ENCODE measurements around the gene R3HDM4.
"Not testable (repeated sequence)": the region's sequence is repeated elsewhere in the genome, so short reads cannot be mapped to it uniquely, and the experiment has no call there.

The R3HDM4 gene

DNA sequence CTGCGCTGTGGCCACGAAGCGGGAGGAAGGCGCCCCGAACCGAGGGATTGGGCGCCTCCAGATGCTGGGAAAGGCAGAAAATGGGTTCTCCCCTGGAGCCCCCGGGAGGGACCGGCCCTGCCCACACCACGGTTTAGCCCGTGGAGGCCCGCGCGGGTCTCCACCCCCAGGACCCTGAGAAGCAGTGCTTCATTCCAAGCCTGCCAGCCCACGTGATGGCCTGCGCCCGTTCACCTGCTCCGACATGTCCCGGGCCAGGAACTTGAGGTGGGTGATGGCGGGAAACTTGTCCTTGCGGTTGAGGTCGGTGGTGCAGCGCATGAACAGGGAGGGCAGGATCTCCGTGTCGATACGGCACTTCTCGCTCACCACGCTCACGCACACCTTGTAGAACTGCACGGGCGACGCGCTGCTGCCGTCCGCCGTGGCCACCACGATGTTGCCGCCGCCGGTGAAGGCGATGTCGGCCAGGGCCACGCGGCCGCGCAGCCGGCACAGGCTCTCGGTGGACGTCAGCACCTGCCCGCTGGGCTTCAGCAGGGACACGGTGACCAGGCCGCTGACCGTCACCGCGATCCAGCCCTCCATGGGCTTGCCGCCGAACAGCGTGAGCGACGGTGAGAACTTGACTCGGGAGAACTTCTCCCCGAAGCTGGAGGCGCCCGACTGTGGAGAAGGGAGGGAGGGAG, 27.3 kb downstream of the R3HDM4 start:
- H3K27ac Mint-ChIP-seq = no peak overlapping the region
- ATAC-seq (no peak), DNase-seq (no peak)
- no peaks in the 10 kb centered on the region for H3K9me3 Mint-ChIP-seq
- no peak overlapping the region for H3K4me3 Mint-ChIP-seq
- peaks cover 6% of the 10 kb centered on the region for H3K4me1 Mint-ChIP-seq
- H3K36me3 Mint-ChIP-seq (ENCODE audit: low read depth) = no peaks in the 10 kb centered on the region
- H3K27me3 Mint-ChIP-seq = no peaks in the 10 kb centered on the region

DNA sequence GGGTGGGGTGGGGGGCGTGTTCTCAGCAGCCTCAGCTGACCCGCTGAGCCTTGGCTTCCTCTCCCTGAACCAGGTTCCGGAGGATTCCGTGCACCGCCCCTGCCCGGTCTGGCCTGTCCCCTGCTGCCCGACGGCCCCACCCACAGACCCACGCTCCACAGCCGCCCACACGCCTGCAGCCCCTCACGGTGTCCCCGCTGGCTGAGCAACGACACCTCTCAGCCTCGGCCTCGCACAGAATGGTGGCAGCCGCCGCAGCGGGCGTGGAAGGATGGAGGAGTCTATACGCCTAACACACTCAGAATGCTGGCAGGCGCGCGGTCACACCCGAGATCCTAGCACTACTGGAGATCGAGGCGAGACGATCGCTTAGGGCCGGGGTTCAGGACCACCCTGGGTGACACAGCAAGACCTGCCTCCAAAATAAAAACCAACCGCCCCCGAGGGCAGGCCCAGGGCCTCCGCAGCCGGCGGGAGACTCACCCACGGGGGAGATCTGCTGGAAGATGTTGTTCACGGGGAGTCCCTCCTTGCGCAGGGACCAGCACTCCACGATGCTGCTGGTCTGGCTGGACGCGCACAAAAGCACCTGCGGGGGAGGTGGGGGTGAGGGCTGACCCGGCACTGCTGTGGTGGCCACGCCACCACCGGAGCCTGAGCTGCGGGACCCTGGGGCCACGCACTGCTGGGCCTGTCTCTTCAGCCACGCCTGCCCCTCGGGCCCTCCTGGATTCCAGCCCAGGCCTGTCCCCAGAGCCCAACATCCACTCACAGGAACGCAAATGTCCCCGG, 28.4 kb downstream of the R3HDM4 start:
- H3K9me3 Mint-ChIP-seq = no peaks in the 10 kb centered on the region
- H3K36me3 Mint-ChIP-seq (ENCODE audit: low read depth) = no peaks in the 10 kb centered on the region
- H3K27me3 Mint-ChIP-seq = no peaks in the 10 kb centered on the region
- no peak for ATAC-seq
- no peak overlapping the region for H3K27ac Mint-ChIP-seq
- no peak for DNase-seq
- H3K4me1 Mint-ChIP-seq = peaks cover 6% of the 10 kb centered on the region
- H3K4me3 Mint-ChIP-seq = no peak overlapping the region

DNA sequence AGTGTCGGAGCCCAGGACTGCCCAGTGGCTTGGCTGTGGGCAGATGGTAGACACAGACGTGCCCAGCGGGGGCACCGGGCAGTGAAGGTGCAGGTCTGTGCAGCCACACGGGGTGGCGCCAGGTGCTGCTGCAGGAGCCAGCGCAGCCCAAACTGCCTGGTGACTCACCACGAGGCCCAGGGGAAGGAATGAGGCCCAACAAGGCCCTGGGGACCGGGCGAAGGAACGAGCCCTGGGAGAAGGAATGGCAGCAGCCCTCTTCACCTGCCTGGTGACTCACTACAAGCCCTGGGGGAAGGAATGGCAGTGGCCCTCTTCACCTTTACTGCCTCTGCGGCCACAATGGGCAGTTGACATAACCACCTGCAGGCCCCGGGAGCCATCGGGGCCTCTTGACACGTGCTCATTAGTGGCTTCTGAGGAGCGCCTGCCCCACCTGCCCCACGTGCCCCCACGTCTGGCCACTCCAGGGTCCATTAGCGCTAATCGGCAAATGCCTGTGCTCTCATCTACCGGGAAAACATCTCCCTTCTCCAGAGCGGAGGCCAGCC, 29.3 kb downstream of the R3HDM4 start:
- H3K27me3 Mint-ChIP-seq = no peaks in the 10 kb centered on the region
- no peaks in the 10 kb centered on the region for H3K36me3 Mint-ChIP-seq (ENCODE audit: low read depth)
- H3K27ac Mint-ChIP-seq = no peak overlapping the region
- no peak overlapping the region for H3K4me3 Mint-ChIP-seq
- ATAC-seq (no peak), DNase-seq (no peak)
- H3K9me3 Mint-ChIP-seq = no peaks in the 10 kb centered on the region
- H3K4me1 Mint-ChIP-seq = peaks cover 6% of the 10 kb centered on the region

DNA sequence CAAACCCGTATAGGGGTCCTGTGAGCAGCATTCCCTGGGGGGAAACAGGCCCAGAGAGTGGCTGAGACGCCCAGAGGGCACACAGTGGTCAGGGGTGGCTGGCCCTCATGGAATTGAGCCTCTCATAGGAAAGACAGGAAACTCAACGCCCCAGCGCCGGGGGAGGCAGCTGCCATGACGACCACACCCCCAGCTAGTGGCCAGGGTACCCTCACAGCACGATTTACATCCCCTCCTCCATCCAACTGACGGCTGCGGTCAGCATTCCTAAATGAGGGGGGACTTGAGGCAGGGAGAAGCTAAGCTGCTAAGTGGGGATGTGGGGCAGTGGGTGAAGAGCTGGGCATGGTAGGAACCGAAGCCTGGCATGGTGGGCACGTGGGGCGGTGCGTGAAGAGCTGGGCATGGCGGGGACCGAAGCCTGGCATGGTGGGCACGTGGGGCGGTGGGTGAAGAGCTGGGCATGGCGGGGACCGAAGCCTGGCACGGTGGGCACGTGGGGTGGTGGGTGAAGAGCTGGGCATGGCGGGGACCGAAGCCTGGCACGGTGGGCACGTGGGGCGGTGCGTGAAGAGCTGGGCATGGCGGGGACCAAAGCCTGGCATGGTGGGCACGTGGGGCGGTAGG, 30.0 kb downstream of the R3HDM4 start:
- ATAC-seq = no peak
- no peaks in the 10 kb centered on the region for H3K9me3 Mint-ChIP-seq
- DNase-seq = no peak
- H3K27me3 Mint-ChIP-seq = no peaks in the 10 kb centered on the region
- H3K27ac Mint-ChIP-seq = no peak overlapping the region
- no peak overlapping the region for H3K4me3 Mint-ChIP-seq
- H3K36me3 Mint-ChIP-seq (ENCODE audit: low read depth) = no peaks in the 10 kb centered on the region
- peaks cover 4% of the 10 kb centered on the region for H3K4me1 Mint-ChIP-seq

DNA sequence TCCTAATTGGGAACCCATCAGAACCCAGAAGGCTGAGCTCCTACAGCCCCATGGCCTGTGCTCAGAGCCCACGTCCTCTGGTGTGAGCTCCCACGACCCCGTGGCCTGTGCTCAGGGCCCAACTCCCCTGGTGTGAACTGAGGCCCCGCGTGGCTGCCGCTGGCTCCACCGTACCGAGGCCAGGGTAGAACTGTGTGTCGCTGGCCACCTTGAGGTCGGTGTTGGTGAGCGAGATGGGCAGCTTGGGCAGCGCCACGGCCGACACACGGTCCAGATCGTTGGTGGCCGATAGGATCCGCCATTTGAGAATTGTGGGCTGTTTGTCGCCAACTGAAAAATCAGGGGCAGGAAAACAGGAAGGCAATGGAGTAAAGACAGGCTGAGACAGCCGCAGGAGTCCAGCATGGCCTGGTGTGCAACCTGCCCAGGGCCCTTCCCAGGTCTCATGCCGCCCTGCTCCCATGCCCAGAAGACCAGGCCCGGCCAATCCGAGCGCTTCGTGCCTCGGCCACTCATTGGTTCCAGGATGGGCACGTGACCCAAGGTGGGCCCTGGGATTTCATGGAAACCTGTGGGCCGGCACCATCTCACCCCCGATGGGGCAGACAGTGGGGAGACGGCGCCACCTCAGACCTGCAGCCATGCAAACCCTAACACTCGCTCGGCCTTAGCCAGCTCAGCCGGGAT, 31.5 kb downstream of the R3HDM4 start:
- no peak for DNase-seq
- Mint-ChIP-seq H3K4me3 (no peak overlapping the region), H3K4me1 (no peaks in the 10 kb centered on the region), H3K27ac (no peak overlapping the region), H3K36me3 (ENCODE audit: low read depth) (no peaks in the 10 kb centered on the region), H3K9me3 (no peaks in the 10 kb centered on the region), H3K27me3 (no peaks in the 10 kb centered on the region)
- ATAC-seq = no peak

DNA sequence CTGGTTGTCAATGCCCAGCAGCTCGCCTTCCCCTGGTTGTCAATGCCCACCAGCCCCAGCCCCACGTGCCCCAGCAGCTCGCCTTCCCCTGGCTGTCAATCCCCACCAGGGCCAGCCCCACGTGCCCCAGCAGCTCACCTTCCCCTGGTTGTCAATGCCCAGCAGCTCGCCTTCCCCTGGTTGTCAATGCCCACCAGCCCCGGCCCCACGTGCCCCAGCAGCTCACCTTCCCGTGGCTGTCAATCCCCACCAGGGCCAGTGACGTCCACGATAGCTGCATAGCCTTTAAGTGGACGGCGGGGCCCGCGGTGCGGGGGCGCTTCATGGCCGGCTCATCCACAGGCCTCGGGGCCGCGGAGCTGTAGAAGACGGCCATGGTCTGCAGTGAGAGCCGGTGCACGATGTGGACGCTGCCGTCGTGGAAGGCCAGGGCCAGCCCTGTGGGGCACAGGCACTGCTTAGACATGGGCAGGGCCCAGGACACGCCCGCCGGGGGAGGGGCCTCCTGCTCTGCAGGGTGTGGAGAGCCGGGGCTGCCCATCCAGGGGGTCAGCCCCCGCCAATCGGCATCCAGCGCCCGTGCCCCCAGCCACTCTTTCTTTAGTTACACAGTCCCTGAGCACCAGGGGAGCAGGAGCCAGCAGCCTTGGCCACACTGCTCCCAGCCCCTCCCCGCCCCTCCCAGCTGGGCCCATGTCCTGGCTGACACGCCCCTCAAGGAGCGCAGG, 33.1 kb downstream of the R3HDM4 start:
- ATAC-seq = no peak
- Mint-ChIP-seq H3K27me3 (no peaks in the 10 kb centered on the region), H3K4me3 (no peak overlapping the region), H3K36me3 (ENCODE audit: low read depth) (no peaks in the 10 kb centered on the region), H3K27ac (no peak overlapping the region), H3K4me1 (no peaks in the 10 kb centered on the region), H3K9me3 (no peaks in the 10 kb centered on the region)
- DNase-seq = no peak

DNA sequence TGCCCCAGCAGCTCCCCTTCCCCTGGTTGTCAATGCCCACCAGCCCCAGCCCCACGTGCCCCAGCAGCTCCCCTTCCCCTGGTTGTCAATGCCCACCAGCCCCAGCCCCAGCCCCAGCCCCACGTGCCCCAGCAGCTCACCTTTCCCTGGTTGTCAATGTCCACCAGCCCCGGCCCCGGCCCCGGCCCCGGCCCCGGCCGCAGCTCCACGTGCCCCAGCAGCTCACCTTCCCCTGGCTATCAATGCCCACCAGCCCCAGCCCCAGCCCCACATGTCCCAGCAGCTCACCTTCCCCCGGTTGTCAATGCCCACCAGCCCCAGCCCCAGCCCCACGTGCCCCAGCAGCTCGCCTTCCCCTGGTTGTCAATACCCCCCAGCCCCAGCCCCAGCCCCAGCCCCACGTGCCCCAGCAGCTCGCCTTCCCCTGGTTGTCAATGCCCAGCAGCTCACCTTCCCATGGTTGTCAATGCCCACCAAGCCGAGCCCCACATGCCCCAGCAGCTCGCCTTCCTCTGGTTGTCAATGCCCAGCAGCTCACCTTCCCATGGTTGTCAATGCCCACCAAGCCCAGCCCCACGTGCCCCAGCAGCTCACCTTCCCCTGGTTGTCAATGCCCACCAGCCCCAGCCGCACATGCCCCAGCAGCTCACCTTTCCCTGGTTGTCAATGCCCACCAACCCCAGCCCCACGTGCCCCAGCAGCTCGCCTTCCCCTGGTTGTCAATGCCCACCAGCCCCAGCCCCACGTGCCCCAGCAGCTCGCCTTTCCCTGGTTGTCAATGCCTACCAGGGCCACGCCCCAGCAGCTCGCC, 34.1 kb downstream of the R3HDM4 start:
- not testable (repeated sequence) for H3K4me1 Mint-ChIP-seq; H3K36me3 Mint-ChIP-seq (ENCODE audit: low read depth); DNase-seq; H3K4me3 Mint-ChIP-seq; H3K27ac Mint-ChIP-seq; H3K9me3 Mint-ChIP-seq; H3K27me3 Mint-ChIP-seq; ATAC-seq

DNA sequence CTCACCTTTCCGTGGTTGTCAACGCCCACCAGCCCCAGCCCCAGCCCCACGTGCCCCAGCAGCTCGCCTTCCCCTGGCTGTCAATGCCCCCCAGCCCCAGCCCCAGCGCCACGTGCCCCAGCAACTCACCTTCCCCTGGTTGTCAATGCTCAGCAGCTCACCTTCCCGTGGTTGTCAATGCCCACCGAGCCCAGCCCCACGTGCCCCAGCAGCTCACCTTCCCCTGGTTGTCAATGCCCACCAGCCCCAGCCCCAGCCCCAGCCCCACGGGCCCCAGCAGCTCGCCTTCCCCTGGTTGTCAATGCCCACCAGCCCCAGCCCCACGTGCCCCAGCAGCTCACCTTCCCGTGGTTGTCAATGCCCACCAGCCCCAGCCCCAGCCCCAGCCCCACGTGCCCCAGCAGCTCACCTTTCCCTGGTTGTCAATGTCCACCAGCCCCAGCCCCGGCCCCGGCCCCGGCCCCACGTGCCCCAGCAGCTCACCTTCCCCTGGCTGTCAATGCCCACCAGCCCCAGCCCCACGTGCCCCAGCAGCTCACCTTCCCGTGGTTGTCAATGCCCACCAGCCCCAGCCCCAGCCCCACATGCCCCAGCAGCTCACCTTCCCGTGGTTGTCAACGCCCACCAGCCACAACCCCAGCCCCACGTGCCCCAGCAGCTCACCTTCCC, 34.9 kb downstream of the R3HDM4 start:
- not testable (repeated sequence) for H3K36me3 Mint-ChIP-seq (ENCODE audit: low read depth); H3K4me3 Mint-ChIP-seq; H3K27ac Mint-ChIP-seq; H3K9me3 Mint-ChIP-seq; H3K4me1 Mint-ChIP-seq; DNase-seq; ATAC-seq; H3K27me3 Mint-ChIP-seq

DNA sequence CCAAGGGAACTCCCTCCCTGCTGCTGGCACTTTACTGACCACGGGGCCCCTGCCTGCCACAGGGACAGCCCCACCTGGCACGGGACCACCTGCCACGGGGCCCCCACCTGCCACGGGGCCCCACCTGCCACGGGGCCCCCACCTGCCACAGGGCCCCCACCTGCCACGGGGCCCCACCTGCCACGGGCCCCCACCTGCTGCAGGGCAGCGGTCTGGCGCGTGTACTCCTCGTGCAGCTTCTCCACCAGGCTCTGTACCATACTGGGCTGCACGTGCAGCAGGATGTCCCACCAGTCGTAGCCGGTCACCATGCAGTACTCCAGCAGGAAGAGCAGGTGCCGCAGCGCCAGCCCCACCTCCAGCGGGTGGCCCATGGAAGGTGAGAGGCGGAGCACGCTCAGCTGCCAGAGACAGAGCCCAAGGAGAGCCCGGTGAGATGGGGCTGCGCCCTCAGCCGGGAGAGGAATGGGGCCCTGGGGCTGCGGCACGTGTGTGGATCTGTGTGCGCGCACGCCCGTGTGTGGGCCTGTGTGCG, 36.2 kb downstream of the R3HDM4 start:
- no peaks in the 10 kb centered on the region for H3K36me3 Mint-ChIP-seq (ENCODE audit: low read depth)
- no peak for ATAC-seq
- no peaks in the 10 kb centered on the region for H3K9me3 Mint-ChIP-seq
- no peaks in the 10 kb centered on the region for H3K27me3 Mint-ChIP-seq
- DNase-seq = no peak
- no peak overlapping the region for H3K27ac Mint-ChIP-seq
- H3K4me3 Mint-ChIP-seq = no peak overlapping the region
- peaks cover 8% of the 10 kb centered on the region for H3K4me1 Mint-ChIP-seq

DNA sequence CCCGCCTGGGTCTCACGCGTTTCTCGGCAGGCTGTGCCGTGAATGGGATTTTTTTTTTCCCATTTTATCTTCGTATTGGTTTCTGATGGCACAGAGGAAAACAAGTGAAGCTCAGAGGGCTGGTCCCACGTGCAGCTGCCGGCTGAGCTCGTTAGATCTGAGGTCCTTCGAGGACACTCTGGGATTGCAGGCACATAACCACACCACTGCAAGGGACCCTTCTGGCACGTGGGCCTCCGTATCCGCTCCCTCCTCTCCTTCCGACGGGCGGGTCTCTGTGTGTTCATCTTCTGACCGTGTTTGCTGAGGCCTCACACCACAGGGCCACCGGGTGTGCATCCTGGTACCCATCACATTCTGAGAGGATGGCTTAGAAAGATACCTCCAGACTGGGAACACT, 36.9 kb downstream of the R3HDM4 start:
- Mint-ChIP-seq H3K4me3 (no peak overlapping the region), H3K4me1 (peaks cover 10% of the 10 kb centered on the region), H3K36me3 (ENCODE audit: low read depth) (peaks cover 3% of the 10 kb centered on the region), H3K9me3 (no peaks in the 10 kb centered on the region), H3K27ac (no peak overlapping the region), H3K27me3 (no peaks in the 10 kb centered on the region)
- no peak for DNase-seq
- no peak for ATAC-seq

DNA sequence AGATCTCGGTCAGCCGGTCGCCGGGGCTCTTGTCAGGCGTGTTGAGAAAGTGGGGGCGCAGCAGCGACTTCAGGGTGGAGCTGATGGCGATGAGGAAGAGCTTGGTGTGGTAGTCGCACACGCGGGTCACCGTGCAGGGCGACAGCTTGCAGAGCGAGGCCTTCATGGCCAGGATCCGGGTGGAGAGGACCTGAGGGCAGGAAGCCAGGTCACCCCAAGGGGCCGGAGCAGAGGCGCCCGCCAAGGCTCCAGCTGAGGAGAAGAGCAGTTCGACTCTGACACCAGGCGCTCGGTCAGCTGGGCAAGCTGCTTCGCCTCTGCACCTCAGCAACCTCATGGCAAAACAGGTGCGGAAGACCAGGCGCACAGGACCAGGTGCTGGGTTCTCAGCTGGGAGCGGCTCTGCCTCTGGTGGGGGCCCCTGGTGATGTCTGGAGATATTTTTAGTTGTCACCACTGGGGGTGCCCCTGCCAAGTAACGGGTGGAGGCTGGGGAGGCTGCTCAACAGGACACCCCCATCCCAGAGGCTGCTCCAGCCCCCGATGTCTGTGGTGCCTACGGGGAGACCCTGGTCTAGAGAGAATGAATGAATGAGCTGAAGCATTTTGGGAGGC, 37.6 kb downstream of the R3HDM4 start:
- H3K27me3 Mint-ChIP-seq = no peaks in the 10 kb centered on the region
- no peak for DNase-seq
- H3K27ac Mint-ChIP-seq = no peak overlapping the region
- H3K9me3 Mint-ChIP-seq = no peaks in the 10 kb centered on the region
- H3K4me1 Mint-ChIP-seq = peaks cover 10% of the 10 kb centered on the region
- H3K36me3 Mint-ChIP-seq (ENCODE audit: low read depth) = peaks cover 4% of the 10 kb centered on the region
- no peak overlapping the region for H3K4me3 Mint-ChIP-seq
- no peak for ATAC-seq

DNA sequence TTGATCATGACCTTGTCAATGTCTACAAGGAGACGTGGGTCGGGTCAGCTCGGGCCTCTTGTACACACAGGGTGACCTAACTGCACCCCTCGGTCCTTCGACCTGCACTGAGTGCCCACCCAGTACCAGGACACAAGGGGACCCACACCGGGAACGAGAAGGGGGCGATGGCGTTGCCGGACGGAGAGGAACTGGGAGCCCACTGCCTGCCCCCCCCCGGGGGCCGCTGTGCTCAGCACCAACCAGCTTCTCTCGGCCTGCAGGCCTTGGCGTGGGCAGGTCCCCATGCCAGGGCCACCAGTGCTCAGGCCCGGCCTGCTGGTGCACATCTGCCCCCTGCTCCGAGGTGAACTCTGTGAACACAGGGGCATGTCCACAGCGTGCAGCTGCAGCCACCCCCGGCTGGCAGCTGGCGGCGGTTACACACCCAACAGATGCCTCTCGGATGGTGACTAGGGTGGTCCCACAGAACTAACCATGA, 39.4 kb downstream of the R3HDM4 start:
- H3K36me3 Mint-ChIP-seq (ENCODE audit: low read depth) = peaks cover 4% of the 10 kb centered on the region
- no peak for ATAC-seq
- no peak overlapping the region for H3K27ac Mint-ChIP-seq
- H3K4me3 Mint-ChIP-seq = no peak overlapping the region
- no peak for DNase-seq
- H3K9me3 Mint-ChIP-seq = no peaks in the 10 kb centered on the region
- peaks cover 10% of the 10 kb centered on the region for H3K4me1 Mint-ChIP-seq
- no peaks in the 10 kb centered on the region for H3K27me3 Mint-ChIP-seq
